NCI-H2196 (cell line): ENCODE data around the gene ZNF655.
"Not testable (repeated sequence)": the region's sequence is repeated elsewhere in the genome, so short reads cannot be mapped to it uniquely, and the experiment has no call there.

Source experiments
- DNase-seq: peaks from one replicate; lab custom pipeline; 2025; ENCODE audit not compliant: unreplicated experiment; lab: John Stamatoyannopoulos, UW

The ZNF655 gene

GRCh38 chr7:99558306-99559174 lies at the start of gene ZNF655:
Gene ZNF655, plus strand, starts transcription at chr7:99558642. Its CDS starts 1,918 bp downstream, at chr7:99560560.
- DNase-seq, result peak; percentile 93

GRCh38 chr7:99514050-99514449 lies 44.4 kb upstream of the ZNF655 start:
- DNase-seq, result no peak

- no peak for DNase-seq
Observed at GRCh38 chr7:99521399-99521798, 37.0 kb upstream of the ZNF655 start.

GRCh38 chr7:99525713-99526440 lies 32.6 kb upstream of the ZNF655 start:
- DNase-seq, result peak; percentile 24

GRCh38 chr7:99531354-99531765 lies 27.1 kb upstream of the ZNF655 start:
- no peak for DNase-seq

GRCh38 chr7:99535667-99536066 lies 22.8 kb upstream of the ZNF655 start:
- DNase-seq, result no peak

- DNase-seq, result no peak
Observed at GRCh38 chr7:99539213-99539811, 19.1 kb upstream of the ZNF655 start.

- DNase-seq, result no peak
Observed at GRCh38 chr7:99540542-99540941, 17.9 kb upstream of the ZNF655 start.

GRCh38 chr7:99541212-99541611 lies 17.2 kb upstream of the ZNF655 start:
- DNase-seq, result no peak

GRCh38 chr7:99543081-99543671 lies 15.3 kb upstream of the ZNF655 start:
- DNase-seq, result no peak

GRCh38 chr7:99543916-99544315 lies 14.5 kb upstream of the ZNF655 start:
- no peak for DNase-seq

GRCh38 chr7:99545308-99545707 lies 13.1 kb upstream of the ZNF655 start:
- not testable (repeated sequence) for DNase-seq

- DNase-seq, result not testable (repeated sequence)
Observed at GRCh38 chr7:99549545-99549944, 8.9 kb upstream of the ZNF655 start.

- no peak for DNase-seq
Observed at GRCh38 chr7:99551334-99551733, 7.1 kb upstream of the ZNF655 start.

- DNase-seq, result peak; percentile 96
Observed at GRCh38 chr7:99551767-99552463, 6.5 kb upstream of the ZNF655 start, which contains the start of gene FAM200A. Gene FAM200A, minus strand, starts transcription at chr7:99552114. Its CDS starts 3,707 bp downstream, at chr7:99548407.

- DNase-seq, result no peak
Observed at GRCh38 chr7:99553039-99553438, 5.4 kb upstream of the ZNF655 start.

- no peak for DNase-seq
Observed at GRCh38 chr7:99554939-99555338, 3.5 kb upstream of the ZNF655 start.

GRCh38 chr7:99557196-99557607 lies 1.2 kb upstream of the ZNF655 start:
- no peak for DNase-seq

- DNase-seq, result no peak
Observed at GRCh38 chr7:99557940-99558305, 519 bp upstream of the ZNF655 start.

- DNase-seq, result peak; percentile 38
Observed at GRCh38 chr7:99559175-99559915, 903 bp downstream of the ZNF655 start.
